ENCODE data around the gene WDR38. TPM values are rescaled to one million over a fixed set of nuclear protein-coding genes. Genes with fewer than 3 reads are reported as not detected.

Gene WDR38
- total RNA-seq, 1 donor from 2014 or later, result not detected

DNA sequence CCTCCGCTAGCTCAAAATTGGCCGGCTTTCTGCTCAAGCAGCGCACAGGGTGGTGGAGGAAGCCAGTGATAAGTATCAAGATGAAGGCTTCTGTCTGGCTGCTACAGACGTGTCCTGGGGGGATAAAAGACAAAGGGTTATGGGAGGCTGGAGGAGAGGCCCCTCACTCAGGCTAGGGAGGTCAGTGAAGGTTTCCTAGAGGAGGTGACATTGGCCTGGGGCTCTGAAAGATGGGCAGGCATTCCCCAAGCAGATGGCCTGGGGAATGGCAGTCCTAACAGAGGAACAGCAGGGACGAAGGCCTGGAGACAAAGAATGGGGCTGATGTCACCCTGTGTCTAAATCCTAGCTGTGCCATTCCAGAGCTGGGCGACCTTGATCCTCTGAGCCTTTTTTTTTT lies 44.0 kb upstream of the WDR38 start:
- Mint-ChIP-seq H3K27ac (ENCODE audit: unreplicated experiment) (no peak overlapping the region), H3K27me3 (ENCODE audit: unreplicated experiment) (peaks cover 8% of the 10 kb centered on the region), H3K4me3 (ENCODE audit: unreplicated experiment) (no peak overlapping the region), H3K36me3 (ENCODE audit: low read depth, unreplicated experiment) (no peaks in the 10 kb centered on the region), H3K9me3 (ENCODE audit: unreplicated experiment) (no peaks in the 10 kb centered on the region), H3K4me1 (ENCODE audit: unreplicated experiment) (peaks cover 5% of the 10 kb centered on the region)
- no peak for DNase-seq (ENCODE audit: low spot score)
- TF ChIP-seq, protein P1, sequence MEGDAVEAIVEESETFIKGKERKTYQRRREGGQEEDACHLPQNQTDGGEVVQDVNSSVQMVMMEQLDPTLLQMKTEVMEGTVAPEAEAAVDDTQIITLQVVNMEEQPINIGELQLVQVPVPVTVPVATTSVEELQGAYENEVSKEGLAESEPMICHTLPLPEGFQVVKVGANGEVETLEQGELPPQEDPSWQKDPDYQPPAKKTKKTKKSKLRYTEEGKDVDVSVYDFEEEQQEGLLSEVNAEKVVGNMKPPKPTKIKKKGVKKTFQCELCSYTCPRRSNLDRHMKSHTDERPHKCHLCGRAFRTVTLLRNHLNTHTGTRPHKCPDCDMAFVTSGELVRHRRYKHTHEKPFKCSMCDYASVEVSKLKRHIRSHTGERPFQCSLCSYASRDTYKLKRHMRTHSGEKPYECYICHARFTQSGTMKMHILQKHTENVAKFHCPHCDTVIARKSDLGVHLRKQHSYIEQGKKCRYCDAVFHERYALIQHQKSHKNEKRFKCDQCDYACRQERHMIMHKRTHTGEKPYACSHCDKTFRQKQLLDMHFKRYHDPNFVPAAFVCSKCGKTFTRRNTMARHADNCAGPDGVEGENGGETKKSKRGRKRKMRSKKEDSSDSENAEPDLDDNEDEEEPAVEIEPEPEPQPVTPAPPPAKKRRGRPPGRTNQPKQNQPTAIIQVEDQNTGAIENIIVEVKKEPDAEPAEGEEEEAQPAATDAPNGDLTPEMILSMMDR (IDR thresholded peaks at IDR 0.05; ENCODE audit: unreplicated experiment), result no peak

DNA sequence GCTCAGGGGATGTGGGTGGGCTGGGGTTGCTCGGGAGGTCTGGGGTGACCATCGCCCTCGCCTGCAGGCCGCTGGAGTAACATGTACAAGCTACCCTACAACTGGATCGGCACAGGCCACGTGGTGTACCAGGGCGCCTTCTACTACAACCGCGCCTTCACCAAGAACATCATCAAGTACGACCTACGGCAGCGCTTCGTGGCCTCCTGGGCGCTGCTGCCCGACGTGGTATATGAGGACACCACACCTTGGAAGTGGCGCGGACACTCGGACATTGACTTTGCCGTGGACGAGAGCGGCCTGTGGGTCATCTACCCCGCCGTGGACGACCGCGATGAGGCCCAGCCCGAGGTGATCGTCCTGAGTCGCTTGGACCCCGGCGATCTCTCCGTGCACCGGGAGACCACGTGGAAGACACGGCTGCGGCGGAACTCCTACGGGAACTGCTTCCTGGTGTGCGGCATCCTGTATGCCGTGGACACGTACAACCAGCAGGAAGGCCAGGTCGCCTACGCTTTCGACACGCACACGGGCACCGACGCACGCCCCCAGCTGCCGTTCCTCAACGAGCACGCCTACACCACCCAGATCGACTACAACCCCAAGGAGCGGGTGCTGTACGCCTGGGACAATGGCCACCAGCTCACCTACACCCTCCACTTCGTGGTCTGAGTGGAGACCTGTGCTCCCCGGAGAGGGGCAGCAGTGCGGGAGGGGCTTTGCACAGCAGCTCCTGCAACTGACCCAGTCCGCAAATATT lies 43.3 kb upstream of the WDR38 start:
- peaks cover 8% of the 10 kb centered on the region for H3K27me3 Mint-ChIP-seq (ENCODE audit: unreplicated experiment)
- DNase-seq (ENCODE audit: low spot score), result no peak
- H3K9me3 Mint-ChIP-seq (ENCODE audit: unreplicated experiment), result no peaks in the 10 kb centered on the region
- H3K4me3 Mint-ChIP-seq (ENCODE audit: unreplicated experiment), result no peak overlapping the region
- TF ChIP-seq, protein P1 (IDR thresholded peaks at IDR 0.05; ENCODE audit: unreplicated experiment), result no peak
- no peak overlapping the region for H3K27ac Mint-ChIP-seq (ENCODE audit: unreplicated experiment)
- peaks cover 5% of the 10 kb centered on the region for H3K4me1 Mint-ChIP-seq (ENCODE audit: unreplicated experiment)
- no peaks in the 10 kb centered on the region for H3K36me3 Mint-ChIP-seq (ENCODE audit: low read depth, unreplicated experiment)

DNA sequence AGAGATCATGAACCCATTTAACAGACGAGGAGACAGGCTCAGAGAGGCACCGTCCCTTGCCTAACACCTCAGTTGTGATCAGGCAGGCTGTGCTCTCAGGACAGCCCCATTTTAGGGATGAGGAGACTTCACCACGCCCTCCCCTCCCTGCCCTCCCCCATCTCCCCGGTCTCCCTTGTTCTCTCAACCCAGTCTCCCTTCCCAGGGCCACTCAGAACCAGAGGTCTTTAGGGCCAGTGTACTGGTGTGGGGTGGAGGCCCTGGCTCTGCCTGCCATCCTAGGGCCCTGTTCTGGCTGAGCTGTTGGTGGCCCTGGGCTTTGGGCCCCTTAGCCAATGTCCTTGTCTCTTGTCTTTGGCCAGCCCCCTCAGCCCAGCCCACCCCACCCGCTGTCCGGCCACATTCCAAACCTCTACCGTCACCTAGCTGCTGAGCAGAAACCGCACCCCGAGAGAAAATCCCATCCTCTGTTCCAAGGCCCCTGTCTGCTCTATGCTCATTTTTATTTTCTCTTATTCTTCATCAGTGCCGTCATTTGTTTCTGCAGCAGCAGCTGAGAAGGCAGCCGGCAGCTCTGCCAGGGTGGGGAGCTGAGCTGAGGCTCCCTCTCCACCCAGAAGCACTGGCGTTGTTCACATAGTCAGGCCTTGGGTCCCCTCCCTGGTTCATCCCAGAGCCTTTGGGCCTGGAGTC lies 42.5 kb upstream of the WDR38 start:
- DNase-seq (ENCODE audit: low spot score), result peak; percentile 36
- H3K27me3 Mint-ChIP-seq (ENCODE audit: unreplicated experiment), result peaks cover 7% of the 10 kb centered on the region
- H3K4me1 Mint-ChIP-seq (ENCODE audit: unreplicated experiment), result peaks cover 5% of the 10 kb centered on the region
- H3K4me3 Mint-ChIP-seq (ENCODE audit: unreplicated experiment), result no peak overlapping the region
- peak overlapping the region; percentile 70 for H3K27ac Mint-ChIP-seq (ENCODE audit: unreplicated experiment)
- TF ChIP-seq, protein P1 (IDR thresholded peaks at IDR 0.05; ENCODE audit: unreplicated experiment), result no peak
- H3K9me3 Mint-ChIP-seq (ENCODE audit: unreplicated experiment), result no peaks in the 10 kb centered on the region
- H3K36me3 Mint-ChIP-seq (ENCODE audit: low read depth, unreplicated experiment), result no peaks in the 10 kb centered on the region

DNA sequence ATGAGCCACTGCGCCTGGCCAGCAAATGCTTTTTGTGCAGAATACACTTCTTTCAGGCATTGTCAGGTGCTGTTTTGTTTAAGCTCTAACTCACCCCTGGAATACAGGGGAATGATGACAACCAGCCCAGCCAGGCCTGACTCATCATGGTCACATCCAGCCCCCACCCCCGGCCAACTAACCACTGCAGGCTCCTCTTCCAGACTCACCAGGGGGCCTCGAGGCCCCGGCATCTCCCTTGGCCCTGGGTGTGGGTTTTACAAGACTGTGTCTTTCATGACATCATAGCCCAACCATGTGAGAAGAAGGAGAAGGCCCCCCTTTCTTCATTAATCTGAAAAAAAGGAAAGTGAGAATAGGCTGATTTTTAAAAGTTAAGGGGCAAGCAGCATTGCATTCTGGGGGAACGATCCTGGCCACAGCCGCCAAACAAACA lies 40.8 kb upstream of the WDR38 start:
- TF ChIP-seq, protein P1 (IDR thresholded peaks at IDR 0.05; ENCODE audit: unreplicated experiment), result no peak
- H3K4me1 Mint-ChIP-seq (ENCODE audit: unreplicated experiment), result peaks cover 5% of the 10 kb centered on the region
- H3K27me3 Mint-ChIP-seq (ENCODE audit: unreplicated experiment), result peaks cover 7% of the 10 kb centered on the region
- H3K9me3 Mint-ChIP-seq (ENCODE audit: unreplicated experiment), result no peaks in the 10 kb centered on the region
- H3K27ac Mint-ChIP-seq (ENCODE audit: unreplicated experiment), result no peak overlapping the region
- no peak for DNase-seq (ENCODE audit: low spot score)
- no peak overlapping the region for H3K4me3 Mint-ChIP-seq (ENCODE audit: unreplicated experiment)
- H3K36me3 Mint-ChIP-seq (ENCODE audit: low read depth, unreplicated experiment), result no peaks in the 10 kb centered on the region

DNA sequence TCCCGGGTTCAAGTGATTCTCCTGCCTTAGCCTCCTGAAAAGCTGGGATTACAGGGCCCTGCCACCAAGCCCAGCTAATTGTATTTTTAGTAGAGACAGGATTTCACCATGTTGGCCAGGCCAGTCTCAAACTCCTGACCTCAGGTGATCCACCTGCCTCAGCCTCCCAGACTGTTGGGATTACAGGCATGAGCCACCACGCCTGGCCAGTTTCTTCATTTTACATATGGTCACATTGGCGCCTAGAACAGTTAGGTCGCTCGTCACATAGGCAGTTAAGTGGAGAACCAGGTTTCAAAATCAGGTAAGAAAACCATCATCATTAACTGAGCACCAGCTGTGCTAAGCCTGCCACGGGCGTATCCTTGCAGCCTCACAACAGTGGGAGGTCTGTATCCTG lies 40.2 kb upstream of the WDR38 start:
- Mint-ChIP-seq H3K27ac (ENCODE audit: unreplicated experiment) (no peak overlapping the region), H3K4me1 (ENCODE audit: unreplicated experiment) (peaks cover 5% of the 10 kb centered on the region), H3K4me3 (ENCODE audit: unreplicated experiment) (no peak overlapping the region), H3K9me3 (ENCODE audit: unreplicated experiment) (no peaks in the 10 kb centered on the region), H3K27me3 (ENCODE audit: unreplicated experiment) (peaks cover 7% of the 10 kb centered on the region), H3K36me3 (ENCODE audit: low read depth, unreplicated experiment) (no peaks in the 10 kb centered on the region)
- no peak for DNase-seq (ENCODE audit: low spot score)
- TF ChIP-seq, protein P1 (IDR thresholded peaks at IDR 0.05; ENCODE audit: unreplicated experiment), result no peak
